Fibroblast of lung (primary cell): ENCODE data around the gene PARVG. TPM values are rescaled to one million over a fixed set of nuclear protein-coding genes. Genes with fewer than 3 reads are reported as not detected.

ENCODE experiments used
- DNase-seq, 2 donors: peaks; one replicate each; pipeline versions ENCODE4 v3.0.0 to v3.0.0-alpha.2; 2010; ENCODE audit warnings: low read depth in 2 of 2
- H2AFZ ChIP-seq: 2 replicates; pipeline ENCODE4 v1.5.1; 2012; ENCODE audit warnings: low read length, control low read depth, inconsistent platforms
- H3K27ac ChIP-seq: 2 replicates; pipeline ENCODE4 v1.5.1; 2011; ENCODE audit warnings: low read length, control low read depth; ENCODE audit not compliant: insufficient read depth
- H3K27me3 ChIP-seq: 2 replicates; pipeline ENCODE4 v1.5.1; 2011; ENCODE audit warnings: mild to moderate bottlenecking, low read length; ENCODE audit not compliant: control insufficient read depth, insufficient read depth
- H3K36me3 ChIP-seq: 2 replicates; pipeline ENCODE4 v1.5.1; 2011; ENCODE audit warnings: low read length; ENCODE audit not compliant: control insufficient read depth, insufficient read depth
- H3K4me1 ChIP-seq: 2 replicates; pipeline ENCODE4 v1.5.1; 2011; ENCODE audit warnings: low read length; ENCODE audit not compliant: control insufficient read depth, insufficient read depth; ENCODE audit errors: extremely low read depth
- H3K4me2 ChIP-seq: 2 replicates; pipeline ENCODE4 v1.5.1; 2011; ENCODE audit warnings: low read length, control low read depth; ENCODE audit not compliant: insufficient read depth; ENCODE audit errors: extremely low read depth
- H3K4me3 ChIP-seq, 4 experiments: fragments of 200-600 bp in 1 of 4; sonication (generic) in 1 of 4; replicated peaks in 1 of 4; 2 replicates each; pipeline ENCODE4 v1.5.1; 2011 to 2016; ENCODE audit warnings: low read length in 4 of 4, low read depth in 3 of 4, mild to moderate bottlenecking in 3 of 4, control low read depth in 2 of 4, inconsistent platforms in 1 of 4, mixed read lengths in 1 of 4; ENCODE audit not compliant: insufficient read depth in 1 of 4; ENCODE audit errors: control extremely low read depth in 1 of 4
- H3K79me2 ChIP-seq: 2 replicates; pipeline ENCODE4 v1.5.1; 2012; ENCODE audit warnings: mild to moderate bottlenecking, low read length, inconsistent platforms; ENCODE audit not compliant: control insufficient read depth, insufficient read depth
- H3K9ac ChIP-seq: 2 replicates; pipeline ENCODE4 v1.5.1; 2011; ENCODE audit warnings: mild to moderate bottlenecking, low read length, control low read depth; ENCODE audit not compliant: insufficient read depth
- H3K9me3 ChIP-seq: 2 replicates; pipeline ENCODE4 v1.5.1; 2012; ENCODE audit warnings: low read depth, low read length; ENCODE audit not compliant: control insufficient read depth, insufficient read depth
- H4K20me1 ChIP-seq: 2 replicates; pipeline ENCODE4 v1.5.1; 2011; ENCODE audit warnings: low read length; ENCODE audit not compliant: control insufficient read depth, insufficient read depth; ENCODE audit errors: extremely low read depth
- EZH2 ChIP-seq: IDR thresholded peaks from 2 replicates; pipeline ENCODE4 v1.5.1; 2012; ENCODE audit warnings: low read length, control low read depth, mild to moderate bottlenecking; ENCODE audit errors: missing control alignments
- polyA plus RNA-seq, 2 donors: library from polyadenylated mRNA; depleted of rRNA in 1 of 2; stranded (reverse) in 1 of 2; unstranded in 1 of 2; fragments of >200 nt; gene quantifications; 2 replicates each; pipeline ENCODE4 v1.2.1, GENCODE V29; 2011 to 2012; ENCODE audit warnings: missing spikeins in 1 of 2
- total RNA-seq: library from RNA; depleted of rRNA; stranded (reverse); fragments of >200 nt; gene quantifications from 2 replicates; pipeline ENCODE4 v1.2.1, GENCODE V29; 2014
- TF ChIP-seq, protein P1 (sequence below), 2 donors: IDR thresholded peaks in 1 of 2; conservative IDR thresholded peaks in 1 of 2; 1 replicate in 1 of 2; 2 replicates in 1 of 2; pipeline ENCODE4 v1.5.1; 2011 to 2012; ENCODE audit warnings: low read length in 2 of 2, control low read depth in 1 of 2, inconsistent platforms in 1 of 2, low read depth in 1 of 2, mild to moderate bottlenecking in 1 of 2

The PARVG gene
- total and polyA plus RNA-seq, 2 donors (not counting 1 experiment from before 2014, with no cell fraction given): not detected

DNA sequence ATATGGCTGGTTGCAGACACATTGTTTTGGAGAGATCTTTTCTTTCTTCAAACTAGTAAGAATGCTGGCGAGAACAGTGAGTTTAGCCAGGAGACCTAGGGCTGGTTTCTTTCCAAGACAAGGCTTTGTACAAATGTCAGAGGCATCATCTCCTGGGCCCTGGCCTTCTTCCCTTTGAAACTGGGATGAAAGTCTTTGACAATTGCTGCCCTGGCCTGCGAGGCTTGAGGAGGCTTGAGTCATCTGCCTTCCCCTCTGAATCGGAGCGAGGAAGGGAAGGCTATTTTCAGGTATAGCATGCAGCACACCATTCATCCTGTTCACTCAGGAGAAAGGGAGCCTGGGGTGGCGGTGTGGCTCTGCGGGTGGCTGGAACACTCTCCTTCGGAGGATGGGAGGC, 21.5 kb upstream of the PARVG start:
- no peak overlapping the region for H3K4me2 ChIP-seq
- no peaks in the 10 kb centered on the region for H3K36me3 ChIP-seq
- TF ChIP-seq, protein P1, sequence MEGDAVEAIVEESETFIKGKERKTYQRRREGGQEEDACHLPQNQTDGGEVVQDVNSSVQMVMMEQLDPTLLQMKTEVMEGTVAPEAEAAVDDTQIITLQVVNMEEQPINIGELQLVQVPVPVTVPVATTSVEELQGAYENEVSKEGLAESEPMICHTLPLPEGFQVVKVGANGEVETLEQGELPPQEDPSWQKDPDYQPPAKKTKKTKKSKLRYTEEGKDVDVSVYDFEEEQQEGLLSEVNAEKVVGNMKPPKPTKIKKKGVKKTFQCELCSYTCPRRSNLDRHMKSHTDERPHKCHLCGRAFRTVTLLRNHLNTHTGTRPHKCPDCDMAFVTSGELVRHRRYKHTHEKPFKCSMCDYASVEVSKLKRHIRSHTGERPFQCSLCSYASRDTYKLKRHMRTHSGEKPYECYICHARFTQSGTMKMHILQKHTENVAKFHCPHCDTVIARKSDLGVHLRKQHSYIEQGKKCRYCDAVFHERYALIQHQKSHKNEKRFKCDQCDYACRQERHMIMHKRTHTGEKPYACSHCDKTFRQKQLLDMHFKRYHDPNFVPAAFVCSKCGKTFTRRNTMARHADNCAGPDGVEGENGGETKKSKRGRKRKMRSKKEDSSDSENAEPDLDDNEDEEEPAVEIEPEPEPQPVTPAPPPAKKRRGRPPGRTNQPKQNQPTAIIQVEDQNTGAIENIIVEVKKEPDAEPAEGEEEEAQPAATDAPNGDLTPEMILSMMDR (conservative IDR thresholded peaks at IDR 0.05 in 1 of 2, IDR thresholded peaks at IDR 0.05 in 1 of 2; ENCODE audit: low read depth in 1 of 2, low read length in 2 of 2): no peak
- no peaks in the 10 kb centered on the region for H3K27me3 ChIP-seq
- H4K20me1 ChIP-seq: no peaks in the 10 kb centered on the region
- no peak overlapping the region for H3K27ac ChIP-seq
- H3K79me2 ChIP-seq: no peaks in the 10 kb centered on the region
- no peak overlapping the region for H3K4me3 ChIP-seq
- H2AFZ ChIP-seq: no peak overlapping the region
- peak in 1 of 2 donors; percentile 47 for DNase-seq
- no peaks in the 10 kb centered on the region for H3K9me3 ChIP-seq
- no peaks in the 10 kb centered on the region for H3K4me1 ChIP-seq
- no peak overlapping the region for H3K9ac ChIP-seq

DNA sequence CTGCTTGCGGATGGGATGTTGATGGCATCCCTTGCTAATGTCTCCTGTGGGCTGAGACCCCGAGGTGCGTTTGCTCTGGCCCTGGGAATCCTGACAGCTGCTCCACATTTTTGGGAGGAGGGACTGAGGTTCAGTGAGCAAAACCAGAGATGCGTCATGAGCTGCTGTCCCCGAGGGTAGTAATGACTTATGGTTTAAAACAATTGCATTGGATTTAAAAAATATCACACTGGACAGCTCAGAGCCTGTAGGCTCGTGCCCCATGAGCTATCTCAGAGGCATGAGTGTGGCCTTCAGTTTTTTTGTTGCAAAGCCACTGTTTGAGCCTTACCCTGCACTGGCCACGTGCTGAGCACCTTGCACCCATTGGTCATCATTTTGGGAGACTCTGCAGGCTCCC, 20.9 kb upstream of the PARVG start:
- no peak overlapping the region for H2AFZ ChIP-seq
- peak in 1 of 2 donors; percentile 18 for DNase-seq
- H3K27me3 ChIP-seq: no peaks in the 10 kb centered on the region
- TF ChIP-seq, protein P1 (conservative IDR thresholded peaks at IDR 0.05 in 1 of 2, IDR thresholded peaks at IDR 0.05 in 1 of 2; ENCODE audit: low read depth in 1 of 2, low read length in 2 of 2): no peak
- no peak for TF ChIP-seq EZH2
- no peak overlapping the region for H3K4me2 ChIP-seq
- H3K27ac ChIP-seq: no peak overlapping the region
- H3K79me2 ChIP-seq: no peaks in the 10 kb centered on the region
- no peak overlapping the region for H3K4me3 ChIP-seq
- H3K9me3 ChIP-seq: no peaks in the 10 kb centered on the region
- no peak overlapping the region for H3K9ac ChIP-seq
- H4K20me1 ChIP-seq: no peaks in the 10 kb centered on the region
- no peaks in the 10 kb centered on the region for H3K4me1 ChIP-seq
- no peaks in the 10 kb centered on the region for H3K36me3 ChIP-seq

DNA sequence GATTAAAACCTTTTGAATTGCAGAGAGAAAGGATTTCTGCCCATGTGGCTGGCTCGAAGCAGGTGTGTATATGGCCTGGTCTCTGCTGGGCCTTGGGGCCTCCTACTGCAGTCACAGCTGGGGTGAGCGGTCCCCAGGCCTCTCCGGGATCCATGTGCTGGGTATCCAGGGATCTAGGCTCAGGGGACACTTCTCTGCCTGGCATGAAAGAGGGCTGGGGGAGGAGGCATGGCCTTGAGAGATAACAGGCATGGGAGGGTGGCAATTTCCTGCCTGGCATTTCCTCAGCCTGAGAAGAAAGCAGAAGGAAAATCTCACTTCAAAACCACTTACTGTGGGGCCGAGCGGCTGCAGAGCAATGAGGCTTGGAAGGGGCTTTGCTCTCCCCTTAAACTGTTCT, 20.3 kb upstream of the PARVG start:
- DNase-seq: no peak
- Histone ChIP-seq H3K4me3 (no peak overlapping the region), H3K4me2 (no peak overlapping the region), H3K79me2 (no peaks in the 10 kb centered on the region), H3K27me3 (no peaks in the 10 kb centered on the region), H3K27ac (no peak overlapping the region), H3K9me3 (no peaks in the 10 kb centered on the region), H3K9ac (no peak overlapping the region), H3K36me3 (no peaks in the 10 kb centered on the region), H2AFZ (no peak overlapping the region), H4K20me1 (no peaks in the 10 kb centered on the region), H3K4me1 (no peaks in the 10 kb centered on the region)
- TF ChIP-seq, protein P1 (conservative IDR thresholded peaks at IDR 0.05 in 1 of 2, IDR thresholded peaks at IDR 0.05 in 1 of 2; ENCODE audit: low read depth in 1 of 2, low read length in 2 of 2): no peak
- TF ChIP-seq EZH2: no peak
